DND-41 (cell line): ENCODE measurements around the gene EML3.
A peak's percentile ranks its signal among the peaks of the same experiment; 100 is the strongest.

ENCODE experiments used
- ATAC-seq: fragments of 200-7000 bp; cut with Tn5 transposase; 3 replicates; pipeline ENCODE4 v1.9.1; 2021; ENCODE audit warnings: low read depth; ENCODE audit not compliant: insufficient read depth
- DNase-seq: peaks from one replicate; pipeline ENCODE4 v3.0.0-alpha.2; 2020
- H2AFZ ChIP-seq: 2 replicates; pipeline ENCODE4 v1.6.0; 2012; ENCODE audit warnings: low read depth, low read length
- H3K27ac ChIP-seq: 2 replicates; pipeline ENCODE4 v1.5.1; 2012; ENCODE audit warnings: low read length, inconsistent platforms
- H3K27me3 ChIP-seq: fragments of 200-600 bp; sonication (generic); 2 replicates; pipeline ENCODE4 v1.6.0; 2012; ENCODE audit warnings: low read length, mild to moderate bottlenecking, inconsistent platforms; ENCODE audit not compliant: insufficient read depth, poor library complexity
- H3K36me3 ChIP-seq: 2 replicates; pipeline ENCODE4 v1.5.1; 2012; ENCODE audit warnings: low read length, inconsistent platforms; ENCODE audit not compliant: insufficient read depth
- H3K4me1 ChIP-seq: 2 replicates; pipeline ENCODE4 v1.5.1; 2012; ENCODE audit warnings: mild to moderate bottlenecking, low read length; ENCODE audit not compliant: insufficient read depth
- H3K4me2 ChIP-seq: 2 replicates; pipeline ENCODE4 v1.6.0; 2012; ENCODE audit warnings: mild to moderate bottlenecking, moderate library complexity, low read length, inconsistent platforms; ENCODE audit not compliant: insufficient read depth
- H3K4me3 ChIP-seq, 2 experiments: fragments of 200-600 bp in 1 of 2; shearing (Covaris generic) in 1 of 2; 2 replicates each; pipeline ENCODE4 v1.5.1; 2012 to 2016; ENCODE audit warnings: inconsistent platforms in 2 of 2, low read length in 2 of 2, mild to moderate bottlenecking in 2 of 2, low read depth in 1 of 2, moderate library complexity in 1 of 2
- H3K79me2 ChIP-seq: 2 replicates; pipeline ENCODE4 v1.6.0; 2012; ENCODE audit warnings: low read length, inconsistent platforms; ENCODE audit not compliant: insufficient read depth
- H3K9ac ChIP-seq: 2 replicates; pipeline ENCODE4 v1.6.0; 2012; ENCODE audit warnings: low read depth, mild to moderate bottlenecking, inconsistent platforms, low read length, moderate library complexity
- H3K9me3 ChIP-seq: 2 replicates; pipeline ENCODE4 v1.5.1; 2012; ENCODE audit warnings: low read length, moderate library complexity, mild to moderate bottlenecking, inconsistent platforms; ENCODE audit not compliant: insufficient read depth, severe bottlenecking
- H4K20me1 ChIP-seq: 2 replicates; pipeline ENCODE4 v1.6.0; 2012; ENCODE audit warnings: low read length; ENCODE audit not compliant: insufficient read depth
- EZH2 ChIP-seq: IDR thresholded peaks from 3 replicates; pipeline ENCODE4 v1.6.1; 2012; ENCODE audit warnings: borderline replicate concordance, low read depth, mild to moderate bottlenecking, moderate library complexity, low read length, inconsistent platforms; ENCODE audit not compliant: severe bottlenecking
- TF ChIP-seq, protein P1 (sequence below): IDR thresholded peaks from 2 replicates; pipeline ENCODE4 v1.5.1; 2012; ENCODE audit warnings: borderline replicate concordance, low read length, moderate library complexity, mild to moderate bottlenecking; ENCODE audit not compliant: poor library complexity, severe bottlenecking; ENCODE audit errors: extremely low read depth

EML3 gene, protein sequence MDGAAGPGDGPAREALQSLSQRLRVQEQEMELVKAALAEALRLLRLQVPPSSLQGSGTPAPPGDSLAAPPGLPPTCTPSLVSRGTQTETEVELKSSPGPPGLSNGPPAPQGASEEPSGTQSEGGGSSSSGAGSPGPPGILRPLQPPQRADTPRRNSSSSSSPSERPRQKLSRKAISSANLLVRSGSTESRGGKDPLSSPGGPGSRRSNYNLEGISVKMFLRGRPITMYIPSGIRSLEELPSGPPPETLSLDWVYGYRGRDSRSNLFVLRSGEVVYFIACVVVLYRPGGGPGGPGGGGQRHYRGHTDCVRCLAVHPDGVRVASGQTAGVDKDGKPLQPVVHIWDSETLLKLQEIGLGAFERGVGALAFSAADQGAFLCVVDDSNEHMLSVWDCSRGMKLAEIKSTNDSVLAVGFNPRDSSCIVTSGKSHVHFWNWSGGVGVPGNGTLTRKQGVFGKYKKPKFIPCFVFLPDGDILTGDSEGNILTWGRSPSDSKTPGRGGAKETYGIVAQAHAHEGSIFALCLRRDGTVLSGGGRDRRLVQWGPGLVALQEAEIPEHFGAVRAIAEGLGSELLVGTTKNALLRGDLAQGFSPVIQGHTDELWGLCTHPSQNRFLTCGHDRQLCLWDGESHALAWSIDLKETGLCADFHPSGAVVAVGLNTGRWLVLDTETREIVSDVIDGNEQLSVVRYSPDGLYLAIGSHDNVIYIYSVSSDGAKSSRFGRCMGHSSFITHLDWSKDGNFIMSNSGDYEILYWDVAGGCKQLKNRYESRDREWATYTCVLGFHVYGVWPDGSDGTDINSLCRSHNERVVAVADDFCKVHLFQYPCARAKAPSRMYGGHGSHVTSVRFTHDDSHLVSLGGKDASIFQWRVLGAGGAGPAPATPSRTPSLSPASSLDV

DNA sequence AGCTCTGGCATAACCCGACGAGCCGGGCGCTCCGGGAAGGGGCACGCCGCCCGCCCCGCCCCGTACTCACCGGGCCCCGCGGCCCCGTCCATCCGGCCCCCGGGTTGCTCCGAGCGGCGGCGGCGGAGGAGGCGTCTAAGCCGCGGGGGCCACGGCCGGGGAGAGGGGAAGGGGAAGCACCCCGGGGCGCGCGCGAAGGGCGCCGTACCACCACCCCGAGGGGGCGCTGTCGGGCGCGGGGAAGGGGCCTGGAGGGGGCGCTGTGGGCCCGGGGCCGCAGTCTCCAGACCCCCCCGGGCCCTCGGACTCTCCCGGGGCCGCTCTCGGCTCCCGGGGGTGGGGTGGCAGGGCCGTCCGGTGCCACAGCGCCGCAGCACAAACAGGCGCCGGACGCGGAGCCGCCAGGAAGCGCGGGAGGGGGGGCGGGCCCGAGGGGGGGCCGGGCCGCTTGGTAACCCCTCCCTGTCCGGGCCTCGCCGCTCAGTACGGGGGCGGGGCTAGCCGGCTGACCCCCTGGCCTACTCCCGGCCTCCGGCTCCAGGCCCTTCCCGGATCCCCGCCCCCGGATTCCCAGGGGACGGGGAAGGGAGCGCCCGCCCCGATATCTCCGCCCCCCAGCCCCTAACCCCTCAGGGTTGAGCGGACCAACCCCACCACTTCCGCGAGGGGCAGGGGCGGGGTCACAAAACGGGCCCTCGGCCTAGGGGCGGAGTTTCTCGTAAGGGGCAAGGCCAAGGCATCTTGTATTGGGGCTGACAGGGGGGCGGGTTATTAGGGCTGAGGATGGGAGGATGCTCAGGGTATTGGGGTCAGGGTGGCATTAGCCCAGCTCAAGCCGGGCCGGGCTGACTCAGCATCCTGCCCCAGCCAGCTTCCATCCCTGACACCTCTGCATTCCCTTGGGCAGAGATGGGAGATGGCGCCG, at the start of gene EML3, which contains the start of gene ROM1:
Gene EML3 (minus strand): TSS at position 410 of the 925 bp plus-strand sequence. CDS start 318 bp downstream, at position 92.
Gene ROM1 (plus strand): TSS at position 892 of the 925 bp plus-strand sequence. CDS start 25 bp downstream, at position 917.
- Histone ChIP-seq H3K27me3 (no peaks in the 10 kb centered on the region), H3K36me3 (peaks cover 34% of the 10 kb centered on the region), H3K9me3 (no peaks in the 10 kb centered on the region), H3K4me3 (peak within 1 kb of the TSS; percentile 82 to 99), H3K4me2 (peak within 1 kb of the TSS; percentile 98), H3K27ac (peak within 1 kb of the TSS; percentile 86), H3K9ac (peak within 1 kb of the TSS; percentile 80), H2AFZ (peak within 1 kb of the TSS; percentile 96), H3K79me2 (peaks cover 12% of the 10 kb centered on the region), H3K4me1 (peaks cover 21% of the 10 kb centered on the region), H4K20me1 (no peaks in the 10 kb centered on the region)
- peak; percentile 96 for DNase-seq
- peak; percentile 87 for ATAC-seq
- no peak for TF ChIP-seq EZH2
- TF ChIP-seq, protein P1, sequence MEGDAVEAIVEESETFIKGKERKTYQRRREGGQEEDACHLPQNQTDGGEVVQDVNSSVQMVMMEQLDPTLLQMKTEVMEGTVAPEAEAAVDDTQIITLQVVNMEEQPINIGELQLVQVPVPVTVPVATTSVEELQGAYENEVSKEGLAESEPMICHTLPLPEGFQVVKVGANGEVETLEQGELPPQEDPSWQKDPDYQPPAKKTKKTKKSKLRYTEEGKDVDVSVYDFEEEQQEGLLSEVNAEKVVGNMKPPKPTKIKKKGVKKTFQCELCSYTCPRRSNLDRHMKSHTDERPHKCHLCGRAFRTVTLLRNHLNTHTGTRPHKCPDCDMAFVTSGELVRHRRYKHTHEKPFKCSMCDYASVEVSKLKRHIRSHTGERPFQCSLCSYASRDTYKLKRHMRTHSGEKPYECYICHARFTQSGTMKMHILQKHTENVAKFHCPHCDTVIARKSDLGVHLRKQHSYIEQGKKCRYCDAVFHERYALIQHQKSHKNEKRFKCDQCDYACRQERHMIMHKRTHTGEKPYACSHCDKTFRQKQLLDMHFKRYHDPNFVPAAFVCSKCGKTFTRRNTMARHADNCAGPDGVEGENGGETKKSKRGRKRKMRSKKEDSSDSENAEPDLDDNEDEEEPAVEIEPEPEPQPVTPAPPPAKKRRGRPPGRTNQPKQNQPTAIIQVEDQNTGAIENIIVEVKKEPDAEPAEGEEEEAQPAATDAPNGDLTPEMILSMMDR: peak; percentile 86

DNA sequence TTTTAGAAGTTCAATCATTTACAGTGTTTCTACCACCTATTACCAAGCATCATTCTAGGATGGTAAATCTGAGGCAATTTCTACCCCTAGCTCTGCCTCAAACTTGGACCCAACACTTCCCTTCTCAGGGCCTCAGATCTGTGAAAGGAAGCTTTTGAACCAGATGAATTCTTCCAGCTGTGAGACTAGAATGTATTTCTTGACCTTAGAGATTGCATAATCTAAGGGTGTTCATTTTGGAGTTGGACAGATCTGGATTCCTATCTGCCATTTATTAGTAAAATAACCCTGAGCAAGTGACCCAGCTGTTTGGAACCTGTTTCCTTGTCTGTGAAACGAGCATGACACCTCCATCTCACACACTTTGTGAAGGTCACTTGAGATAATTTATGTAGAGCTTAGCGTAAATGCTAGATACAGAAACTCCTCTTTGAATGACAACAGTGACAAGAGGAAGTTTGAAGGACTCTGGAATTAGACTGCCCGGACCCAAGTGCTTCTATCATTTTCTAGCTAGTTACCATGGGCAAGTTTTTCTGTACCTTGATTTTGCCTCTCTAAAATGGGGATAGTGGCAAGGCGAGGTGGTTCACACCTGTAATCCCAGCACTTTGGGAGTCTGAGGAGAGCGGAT, 44.3 kb upstream of the EML3 start:
- peaks cover 12% of the 10 kb centered on the region for H3K79me2 ChIP-seq
- no peak overlapping the region for H3K4me3 ChIP-seq
- no peaks in the 10 kb centered on the region for H4K20me1 ChIP-seq
- H3K4me1 ChIP-seq: peaks cover 19% of the 10 kb centered on the region
- DNase-seq: no peak
- H3K36me3 ChIP-seq: no peaks in the 10 kb centered on the region; the same call in 1 of the 2 replicates
- H3K9ac ChIP-seq: 0 out of 2 replicates have a peak overlapping the region, but pooled peaks have one; percentile 16
- H2AFZ ChIP-seq: peak overlapping the region; percentile 25; the same call in 1 of the 2 replicates
- no peaks in the 10 kb centered on the region for H3K9me3 ChIP-seq
- no peaks in the 10 kb centered on the region for H3K27me3 ChIP-seq
- ATAC-seq: no peak
- no peak overlapping the region for H3K27ac ChIP-seq
- TF ChIP-seq, protein P1: no peak
- no peak for TF ChIP-seq EZH2
- no peak overlapping the region for H3K4me2 ChIP-seq

DNA sequence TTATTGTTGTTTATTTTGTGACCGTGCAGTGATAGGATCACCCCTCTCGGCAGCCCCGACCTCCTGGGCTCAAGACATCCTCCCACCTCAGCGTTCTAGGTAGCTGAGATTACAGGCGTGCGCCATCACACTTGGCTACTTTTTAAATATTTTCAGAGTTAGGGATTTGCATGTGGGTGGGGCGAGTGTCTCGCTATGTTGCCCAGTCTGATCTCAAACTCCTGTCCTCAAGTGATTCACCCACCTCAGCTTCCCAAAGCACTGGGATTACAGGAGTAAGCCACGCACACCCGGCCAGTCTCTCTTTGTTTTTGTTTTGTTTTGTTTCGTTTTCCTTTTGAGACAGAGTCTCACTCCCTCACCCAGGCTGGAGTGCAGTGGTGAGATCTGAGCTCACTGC, 41.7 kb upstream of the EML3 start:
- Histone ChIP-seq H3K79me2 (peaks cover 31% of the 10 kb centered on the region), H3K4me2 (peak overlapping the region; percentile 20), H3K4me1 (peaks cover 27% of the 10 kb centered on the region), H3K27me3 (no peaks in the 10 kb centered on the region), H3K27ac (no peak overlapping the region), H4K20me1 (no peaks in the 10 kb centered on the region), H3K9me3 (no peaks in the 10 kb centered on the region), H2AFZ (peak overlapping the region; percentile 67), H3K4me3 (no peak overlapping the region), H3K36me3 (peaks cover 10% of the 10 kb centered on the region), H3K9ac (peak overlapping the region; percentile 84)
- ATAC-seq (no peak), DNase-seq (no peak)
- TF ChIP-seq, protein P1: no peak
- TF ChIP-seq EZH2: no peak
